ENCODE data around the gene SEC16A. TPM values are rescaled to one million over a fixed set of nuclear protein-coding genes. Genes with fewer than 3 reads are reported as not detected.

SEC16A gene
- total RNA-seq, 2 donors from 2014 or later, result 56.0 to 85.3 TPM

- no peak overlapping the region for H3K27ac Mint-ChIP-seq
- no peak overlapping the region for H3K4me3 Mint-ChIP-seq
These were observed 28.4 kb upstream of the SEC16A start for GRCh38 chr9:136511144-136511669.

GRCh38 chr9:136510561-136510960, 27.7 kb upstream of the SEC16A start:
- no peak overlapping the region for H3K4me3 Mint-ChIP-seq
- no peaks in the 10 kb centered on the region for H3K4me1 Mint-ChIP-seq
- H3K36me3 Mint-ChIP-seq (ENCODE audit: low read depth), result peaks cover 59% of the 10 kb centered on the region
- H3K27ac Mint-ChIP-seq, result no peak overlapping the region
- H3K27me3 Mint-ChIP-seq, result no peaks in the 10 kb centered on the region
- no peaks in the 10 kb centered on the region for H3K9me3 Mint-ChIP-seq
- ATAC-seq (replicated peaks), result no peak

More at GRCh38 chr9:136511144-136511669, 28.4 kb upstream of the SEC16A start:
- H3K27me3 Mint-ChIP-seq, result no peaks in the 10 kb centered on the region
- no peaks in the 10 kb centered on the region for H3K9me3 Mint-ChIP-seq
- no peaks in the 10 kb centered on the region for H3K4me1 Mint-ChIP-seq
- ATAC-seq (replicated peaks), result no peak
- peaks cover 54% of the 10 kb centered on the region for H3K36me3 Mint-ChIP-seq (ENCODE audit: low read depth)

- Mint-ChIP-seq H3K9me3 (no peaks in the 10 kb centered on the region), H3K36me3 (ENCODE audit: low read depth) (peaks cover 63% of the 10 kb centered on the region), H3K4me1 (no peaks in the 10 kb centered on the region), H3K27me3 (no peaks in the 10 kb centered on the region), H3K27ac (no peak overlapping the region), H3K4me3 (no peak overlapping the region)
- ATAC-seq (replicated peaks), result peak; percentile 4
These were observed 26.7 kb upstream of the SEC16A start for GRCh38 chr9:136509549-136509948.

GRCh38 chr9:136508729-136509500, 26.1 kb upstream of the SEC16A start:
- Mint-ChIP-seq H3K27ac (no peak overlapping the region), H3K36me3 (ENCODE audit: low read depth) (peaks cover 65% of the 10 kb centered on the region), H3K4me1 (no peaks in the 10 kb centered on the region), H3K4me3 (no peak overlapping the region), H3K27me3 (no peaks in the 10 kb centered on the region), H3K9me3 (no peaks in the 10 kb centered on the region)
- ATAC-seq (replicated peaks), result peak; percentile 80

GRCh38 chr9:136507992-136508375, 25.1 kb upstream of the SEC16A start:
- no peak for ATAC-seq (replicated peaks)
- no peaks in the 10 kb centered on the region for H3K9me3 Mint-ChIP-seq
- H3K4me1 Mint-ChIP-seq, result no peaks in the 10 kb centered on the region
- H3K36me3 Mint-ChIP-seq (ENCODE audit: low read depth), result peaks cover 65% of the 10 kb centered on the region
- H3K4me3 Mint-ChIP-seq, result no peak overlapping the region
- H3K27me3 Mint-ChIP-seq, result no peaks in the 10 kb centered on the region
- no peak overlapping the region for H3K27ac Mint-ChIP-seq

GRCh38 chr9:136507221-136507991, 24.6 kb upstream of the SEC16A start:
- H3K27ac Mint-ChIP-seq, result no peak overlapping the region
- no peaks in the 10 kb centered on the region for H3K27me3 Mint-ChIP-seq
- peaks cover 69% of the 10 kb centered on the region for H3K36me3 Mint-ChIP-seq (ENCODE audit: low read depth)
- no peak overlapping the region for H3K4me3 Mint-ChIP-seq
- ATAC-seq (replicated peaks), result no peak
- no peaks in the 10 kb centered on the region for H3K9me3 Mint-ChIP-seq
- no peaks in the 10 kb centered on the region for H3K4me1 Mint-ChIP-seq

GRCh38 chr9:136506425-136506824, 23.6 kb upstream of the SEC16A start:
- Mint-ChIP-seq H3K4me3 (no peak overlapping the region), H3K4me1 (no peaks in the 10 kb centered on the region), H3K9me3 (no peaks in the 10 kb centered on the region)

GRCh38 chr9:136505406-136506403, 22.9 kb upstream of the SEC16A start:
- no peaks in the 10 kb centered on the region for H3K4me1 Mint-ChIP-seq
- H3K9me3 Mint-ChIP-seq, result no peaks in the 10 kb centered on the region
- H3K36me3 Mint-ChIP-seq (ENCODE audit: low read depth), result peaks cover 71% of the 10 kb centered on the region
- peak; percentile 28 for ATAC-seq (replicated peaks)
- H3K4me3 Mint-ChIP-seq, result no peak overlapping the region
- no peaks in the 10 kb centered on the region for H3K27me3 Mint-ChIP-seq
- no peak overlapping the region for H3K27ac Mint-ChIP-seq

More at GRCh38 chr9:136506425-136506824, 23.6 kb upstream of the SEC16A start:
- no peak for ATAC-seq (replicated peaks)
- Mint-ChIP-seq H3K36me3 (ENCODE audit: low read depth) (peaks cover 71% of the 10 kb centered on the region), H3K27me3 (no peaks in the 10 kb centered on the region), H3K27ac (no peak overlapping the region)

GRCh38 chr9:136504512-136505348, 21.9 kb upstream of the SEC16A start:
- ATAC-seq (replicated peaks), result no peak
- Mint-ChIP-seq H3K36me3 (ENCODE audit: low read depth) (peaks cover 78% of the 10 kb centered on the region), H3K27me3 (no peaks in the 10 kb centered on the region), H3K4me1 (no peaks in the 10 kb centered on the region), H3K4me3 (no peak overlapping the region), H3K27ac (no peak overlapping the region), H3K9me3 (no peaks in the 10 kb centered on the region)

GRCh38 chr9:136502940-136503550, 20.2 kb upstream of the SEC16A start:
- H3K27ac Mint-ChIP-seq, result no peak overlapping the region
- H3K27me3 Mint-ChIP-seq, result no peaks in the 10 kb centered on the region
- H3K4me1 Mint-ChIP-seq, result no peaks in the 10 kb centered on the region
- no peak overlapping the region for H3K4me3 Mint-ChIP-seq
- H3K36me3 Mint-ChIP-seq (ENCODE audit: low read depth), result peaks cover 75% of the 10 kb centered on the region
- no peak for ATAC-seq (replicated peaks)
- H3K9me3 Mint-ChIP-seq, result no peaks in the 10 kb centered on the region

- Mint-ChIP-seq H3K27me3 (no peaks in the 10 kb centered on the region), H3K36me3 (ENCODE audit: low read depth) (peaks cover 75% of the 10 kb centered on the region), H3K4me3 (no peak overlapping the region), H3K27ac (no peak overlapping the region), H3K9me3 (no peaks in the 10 kb centered on the region), H3K4me1 (no peaks in the 10 kb centered on the region)
- ATAC-seq (replicated peaks), result no peak
These were observed 19.4 kb upstream of the SEC16A start for GRCh38 chr9:136502196-136502595.

GRCh38 chr9:136501686-136502085, 18.8 kb upstream of the SEC16A start:
- H3K9me3 Mint-ChIP-seq, result no peaks in the 10 kb centered on the region
- H3K27ac Mint-ChIP-seq, result no peak overlapping the region
- no peaks in the 10 kb centered on the region for H3K27me3 Mint-ChIP-seq
- no peak overlapping the region for H3K4me3 Mint-ChIP-seq
- ATAC-seq (replicated peaks), result no peak
- no peaks in the 10 kb centered on the region for H3K4me1 Mint-ChIP-seq
- H3K36me3 Mint-ChIP-seq (ENCODE audit: low read depth), result peaks cover 75% of the 10 kb centered on the region
